ENCODE results near the gene SLC35A2. TPM values are rescaled to one million over a fixed set of nuclear protein-coding genes. Genes with fewer than 3 reads are reported as not detected.

The SLC35A2 gene
- total RNA-seq, 1 experiment from 2014 or later, result 35.0 TPM

- H3K4me2 ChIP-seq (ENCODE audit: low read length), result peak overlapping the region; percentile 83
- peak overlapping the region; percentile 84 to 87 for H3K4me3 ChIP-seq (replicated peaks in 1 of 2; ENCODE audit: low read depth in 1 of 2, low read length in 2 of 2)
- no peak overlapping the region for H2AFZ ChIP-seq (ENCODE audit: low read depth, low read length, poor library complexity, severe bottlenecking)
- POLR2A ChIA-PET, result interaction anchor here (1.3 to 1.5 kb wide), 2 partner anchors 19 to 174 kb away, joined by 3 to 5 read pairs; no protein-coding TSS in a partner anchor
- RAD21 ChIA-PET (ENCODE audit: low non-redundant PET in 1 of 2, low total read pairs in 2 of 2, uncharacterized antibody in 2 of 2, unreplicated experiment in 2 of 2), result no interaction called here
- H3K27ac ChIP-seq (ENCODE audit: low read depth, low read length), result peak overlapping the region; percentile 78
- BruUV-seq (replicated peaks), result no TSS peak
- H4K20me1 ChIP-seq (ENCODE audit: insufficient read depth), result no peaks in the 10 kb centered on the region
- H3K9me2 ChIP-seq (ENCODE audit: insufficient read depth), result no peaks in the 10 kb centered on the region
- H3K4me1 ChIP-seq (ENCODE audit: control insufficient read depth in 1 of 2, insufficient read depth in 2 of 2, low read length in 2 of 2), result peaks cover 0 to 18% of the 10 kb centered on the region in 2 experiments
- ATAC-seq (no peak), DNase-seq (ENCODE audit: low read depth, low spot score) (no peak)
- H3K36me3 ChIP-seq (ENCODE audit: control insufficient read depth in 1 of 2, insufficient read depth in 2 of 2, low read length in 2 of 2), result peaks cover 6 to 9% of the 10 kb centered on the region in 2 experiments; a peak in 3 of 4 replicates
- CTCF ChIA-PET, result no interaction called here
- H3K79me2 ChIP-seq (ENCODE audit: insufficient read depth, low read length), result peaks cover 47% of the 10 kb centered on the region
- no peaks in the 10 kb centered on the region for H3K27me3 ChIP-seq (ENCODE audit: insufficient read depth, low read length)
- no peak for TF ChIP-seq SIN3A (IDR thresholded peaks at IDR 0.05; ENCODE audit: low read depth)
- peak overlapping the region; percentile 85 for H3K9ac ChIP-seq (ENCODE audit: low read length)
- intact Hi-C loops (cut with micrococcal nuclease), result no loop called here
- no peaks in the 10 kb centered on the region for H3K9me3 ChIP-seq (ENCODE audit: control insufficient read depth in 1 of 2, insufficient read depth in 1 of 2, low read depth in 1 of 2, low read length in 2 of 2)
These were observed 477 bp downstream of the SLC35A2 start for GRCh38 chrX:48910926-48911411.

- H3K9ac ChIP-seq (ENCODE audit: low read length), result no peak overlapping the region
- intact Hi-C loops (cut with micrococcal nuclease), result no loop called here
- ATAC-seq (no peak), DNase-seq (ENCODE audit: low read depth, low spot score) (no peak)
- peaks cover 4 to 6% of the 10 kb centered on the region in 2 experiments; a peak in 2 of 4 replicates for H3K36me3 ChIP-seq (ENCODE audit: control insufficient read depth in 1 of 2, insufficient read depth in 2 of 2, low read length in 2 of 2)
- H3K4me2 ChIP-seq (ENCODE audit: low read length), result peak overlapping the region; percentile 83
- no peak overlapping the region for H3K27ac ChIP-seq (ENCODE audit: low read depth, low read length)
- H3K4me3 ChIP-seq (replicated peaks in 1 of 2; ENCODE audit: low read depth in 1 of 2, low read length in 2 of 2), result peak overlapping the region in 1 of 2 experiments; percentile 87; a peak in 1 of 4 replicates
- H3K79me2 ChIP-seq (ENCODE audit: insufficient read depth, low read length), result peaks cover 35% of the 10 kb centered on the region
- ChIA-PET POLR2A (no interaction called here), CTCF (no interaction called here), RAD21 (ENCODE audit: low non-redundant PET in 1 of 2, low total read pairs in 2 of 2, uncharacterized antibody in 2 of 2, unreplicated experiment in 2 of 2) (no interaction called here)
- TF ChIP-seq JUND (IDR thresholded peaks at IDR 0.05), result no peak
- no peak for TF ChIP-seq ZBTB33 (IDR thresholded peaks at IDR 0.05; ENCODE audit: extremely low read depth, insufficient replicate concordance, low read length)
- TF ChIP-seq REST (IDR thresholded peaks at IDR 0.05; ENCODE audit: low read depth), result no peak
- H3K27me3 ChIP-seq (ENCODE audit: insufficient read depth, low read length), result no peaks in the 10 kb centered on the region
- H2AFZ ChIP-seq (ENCODE audit: low read depth, low read length, poor library complexity, severe bottlenecking), result no peak overlapping the region
- H3K9me3 ChIP-seq (ENCODE audit: control insufficient read depth in 1 of 2, insufficient read depth in 1 of 2, low read depth in 1 of 2, low read length in 2 of 2), result no peaks in the 10 kb centered on the region
- no TSS peak for BruUV-seq (replicated peaks)
- no peaks in the 10 kb centered on the region for H3K9me2 ChIP-seq (ENCODE audit: insufficient read depth)
- peaks cover 0 to 18% of the 10 kb centered on the region in 2 experiments for H3K4me1 ChIP-seq (ENCODE audit: control insufficient read depth in 1 of 2, insufficient read depth in 2 of 2, low read length in 2 of 2)
- H4K20me1 ChIP-seq (ENCODE audit: insufficient read depth), result no peaks in the 10 kb centered on the region
These were observed 1.6 kb downstream of the SLC35A2 start for GRCh38 chrX:48909703-48910294.
